NCI-H2196 (cell line): ENCODE results near the gene SCN1B.

Experiments
- DNase-seq: peaks from one replicate; lab custom pipeline; 2025; ENCODE audit not compliant: unreplicated experiment; lab: John Stamatoyannopoulos, UW

Gene SCN1B

DNA sequence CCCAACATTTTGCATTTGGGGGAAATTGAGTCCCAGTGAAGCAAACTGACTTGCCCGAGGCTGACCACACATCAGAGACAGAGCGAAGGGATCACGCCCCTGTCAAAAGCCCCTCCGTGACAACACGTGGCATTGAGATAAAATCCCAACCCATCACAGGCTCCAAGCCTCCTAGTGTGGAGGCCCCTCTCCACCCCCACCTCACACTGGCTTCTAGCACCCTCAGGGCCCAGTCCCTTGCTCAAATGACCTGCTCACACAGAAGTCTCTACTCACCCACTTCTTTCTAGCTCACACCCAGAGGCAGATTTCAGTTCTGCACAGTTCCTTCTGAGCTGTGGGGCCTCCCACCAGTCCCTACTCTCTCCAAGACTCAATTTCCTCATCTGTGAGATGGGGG, 21.5 kb downstream of the SCN1B start:
- no peak for DNase-seq

DNA sequence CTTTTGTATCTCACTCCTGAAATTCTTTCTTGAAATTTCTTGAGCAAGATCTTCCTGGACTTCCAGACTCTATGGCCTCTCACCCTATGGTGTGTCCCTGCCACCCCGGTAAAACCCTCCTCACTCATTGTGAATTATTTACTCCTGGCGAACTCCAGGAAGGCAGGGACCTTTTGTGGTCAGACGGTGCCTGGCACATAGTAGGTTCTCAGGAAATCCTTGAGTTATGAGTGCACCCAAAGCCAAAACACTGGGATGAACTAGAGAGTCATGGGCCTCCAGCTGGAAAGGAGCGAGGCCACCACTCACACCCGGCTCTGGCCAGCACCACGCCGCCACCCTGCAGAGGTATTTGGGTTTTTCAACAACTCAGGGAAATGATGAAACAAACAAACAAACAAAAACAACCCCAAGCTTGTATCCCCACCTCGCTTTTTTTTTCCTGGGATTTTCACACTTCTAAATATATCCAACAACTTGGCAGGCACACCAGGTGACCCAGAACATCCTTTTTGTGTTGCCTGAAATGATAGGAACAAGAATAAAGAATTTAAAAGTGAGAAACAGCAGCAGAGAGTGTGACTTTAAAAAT, 22.4 kb downstream of the SCN1B start:
- DNase-seq = no peak

DNA sequence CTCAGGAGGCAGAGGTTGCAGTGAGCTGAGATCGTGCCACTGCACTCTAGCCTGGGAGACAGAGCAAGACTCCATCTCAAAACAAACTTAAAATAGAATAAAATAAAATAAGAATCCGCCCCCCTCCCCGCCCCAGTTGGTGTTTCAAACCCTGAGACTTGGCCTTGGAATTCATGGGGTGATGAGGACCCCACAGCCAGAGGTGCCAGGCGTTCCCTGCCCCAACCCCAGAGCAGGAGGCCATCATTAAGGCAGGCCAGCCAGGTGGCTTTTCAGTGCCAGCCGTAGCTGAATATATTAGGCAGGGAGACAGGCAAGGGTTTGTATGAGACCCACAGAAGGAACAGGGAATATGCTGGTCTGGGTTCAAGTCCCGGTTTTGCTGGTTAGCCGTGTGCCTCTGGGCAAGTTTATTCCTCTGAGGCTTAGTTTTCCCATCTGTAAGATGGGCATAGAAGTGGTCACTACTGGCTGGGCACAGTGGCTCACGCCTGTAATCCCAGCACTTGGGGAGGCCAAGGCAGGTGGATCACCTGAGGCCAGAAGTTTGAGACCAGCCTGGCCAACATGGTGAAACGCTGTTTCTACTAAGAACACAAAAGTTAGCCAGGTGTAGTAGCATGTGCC, 23.5 kb downstream of the SCN1B start:
- no peak for DNase-seq

DNA sequence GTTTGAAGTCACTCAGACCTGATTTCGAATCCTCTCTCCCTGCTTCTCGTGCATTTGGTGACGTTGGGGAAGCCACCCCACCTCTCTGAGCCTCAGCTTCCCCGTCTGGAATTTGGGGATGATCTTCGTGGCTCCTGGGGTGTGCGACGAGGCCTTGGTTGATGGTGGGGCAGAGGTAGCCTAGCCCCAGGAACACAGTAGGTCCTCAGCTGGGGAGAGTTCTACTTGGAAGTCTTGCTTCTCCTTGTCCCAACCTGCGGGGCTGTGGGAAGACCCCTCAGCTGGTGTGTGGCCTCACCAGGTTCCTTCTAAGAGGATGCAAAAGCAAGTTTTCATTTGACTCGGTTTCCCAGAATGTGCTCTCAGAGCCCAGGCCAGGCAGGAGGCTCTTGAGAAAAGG, 24.4 kb downstream of the SCN1B start:
- DNase-seq = no peak

DNA sequence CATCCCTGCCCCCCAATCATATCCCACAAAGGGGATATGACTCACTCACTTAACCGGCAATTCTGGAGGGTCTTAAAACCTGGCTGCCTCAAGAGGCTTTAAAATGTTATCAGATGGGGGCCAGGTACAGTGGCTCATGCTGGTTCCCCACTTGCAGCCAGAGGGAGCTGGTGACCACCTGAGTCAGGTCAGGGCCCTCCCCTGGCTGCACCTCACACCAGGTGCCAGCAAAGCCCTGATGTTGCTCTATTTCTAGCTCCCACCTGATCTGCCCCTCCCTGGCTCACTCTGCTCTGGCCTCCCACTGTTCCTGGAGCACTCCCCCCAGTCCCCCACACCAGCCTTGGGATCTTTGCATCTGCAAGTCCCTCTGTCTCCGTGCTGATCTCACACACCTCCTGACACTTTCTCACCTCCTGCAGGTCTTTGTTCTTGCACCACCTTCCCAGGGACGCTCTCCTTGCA, 25.5 kb downstream of the SCN1B start:
- peak; percentile 38 for DNase-seq

DNA sequence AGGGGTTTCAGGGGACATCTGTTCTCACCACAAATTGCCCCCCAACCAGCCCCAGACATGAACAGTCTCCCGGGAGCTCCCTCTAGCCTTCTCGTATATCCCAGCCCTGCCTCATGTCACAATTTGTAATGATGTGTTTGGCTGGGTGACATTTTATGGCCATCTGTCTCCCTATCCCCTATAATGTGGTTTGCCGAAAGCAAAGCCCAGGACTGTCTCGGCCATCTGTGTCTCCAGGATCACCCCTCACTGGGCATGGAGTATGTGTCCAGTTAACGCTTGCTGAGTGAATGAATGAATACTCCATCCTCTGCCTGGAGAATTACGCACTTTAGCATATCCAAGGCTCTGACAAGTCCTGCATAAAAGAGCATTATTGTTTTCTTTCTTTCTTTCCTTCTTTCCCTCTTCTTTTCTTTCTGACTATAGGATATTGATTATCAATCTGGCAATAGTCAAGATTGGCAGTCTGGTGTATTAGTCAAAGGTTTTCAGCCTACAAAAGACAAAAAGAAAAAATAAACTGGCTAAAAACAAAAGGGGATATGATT, 26.3 kb downstream of the SCN1B start:
- DNase-seq = no peak

DNA sequence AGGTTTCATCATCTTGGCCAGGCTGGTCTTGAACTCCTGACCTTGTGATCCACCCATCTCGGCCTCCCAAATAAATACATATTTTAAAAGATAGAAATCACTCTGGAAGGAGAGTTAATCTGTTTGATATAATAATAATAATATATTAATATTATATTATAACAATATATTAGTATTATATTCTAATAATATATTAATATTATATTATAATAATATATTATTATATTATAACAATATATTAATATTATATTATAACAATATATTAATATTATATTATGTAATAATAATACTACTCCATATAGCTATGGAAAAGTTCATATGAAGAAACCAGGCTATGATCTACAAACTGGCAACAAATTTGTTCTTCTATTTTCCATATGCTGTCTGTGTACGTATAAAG, 28.1 kb downstream of the SCN1B start:
- DNase-seq = no peak

DNA sequence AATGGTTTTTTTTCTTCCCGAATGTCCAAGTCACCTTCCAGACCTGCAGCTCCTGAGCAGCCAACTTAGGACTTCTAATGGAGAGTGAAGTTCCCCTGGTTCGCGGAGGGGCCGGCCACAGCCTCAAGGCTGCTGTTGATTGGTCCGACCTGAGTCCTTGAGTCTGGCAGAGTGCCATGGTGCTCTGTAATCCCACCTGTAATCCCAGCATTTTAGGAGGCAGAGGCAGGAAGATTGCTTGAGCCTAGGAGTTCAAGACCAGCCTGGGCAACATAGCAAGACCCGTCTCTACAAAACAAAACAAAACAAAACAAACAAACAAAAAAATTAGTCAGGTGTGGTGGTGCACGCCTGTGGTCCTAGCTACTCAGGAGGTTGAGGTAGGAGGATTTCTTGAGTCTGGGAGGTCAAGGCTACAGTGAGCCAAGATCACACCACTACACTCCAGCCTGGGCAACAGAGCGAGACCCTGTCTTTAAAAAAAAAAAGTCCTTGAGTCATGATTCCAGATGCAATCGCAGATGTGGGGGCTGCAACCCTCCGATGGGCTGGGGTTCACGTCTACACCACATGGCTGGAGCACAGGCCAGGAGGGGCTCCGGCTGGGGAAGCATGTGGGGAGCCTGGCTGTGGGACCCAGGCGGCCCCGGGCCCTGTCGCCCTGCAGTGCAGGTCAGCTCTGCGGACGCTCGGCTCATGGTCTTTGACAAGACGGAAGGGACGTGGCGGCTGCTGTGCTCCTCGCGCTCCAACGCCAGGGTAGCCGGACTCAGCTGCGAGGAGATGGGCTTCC, 28.9 kb downstream of the SCN1B start:
- no peak for DNase-seq

DNA sequence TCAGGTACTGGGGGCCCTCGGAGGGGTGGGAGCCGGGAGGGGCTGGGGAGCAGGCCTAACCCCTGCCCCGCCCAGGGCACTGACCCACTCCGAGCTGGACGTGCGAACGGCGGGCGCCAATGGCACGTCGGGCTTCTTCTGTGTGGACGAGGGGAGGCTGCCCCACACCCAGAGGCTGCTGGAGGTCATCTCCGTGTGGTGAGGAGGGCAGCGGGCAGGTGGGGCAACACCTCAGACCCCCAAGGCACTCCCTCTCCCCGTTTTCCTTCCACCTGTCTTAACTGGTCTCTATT, 29.5 kb downstream of the SCN1B start:
- DNase-seq = no peak

DNA sequence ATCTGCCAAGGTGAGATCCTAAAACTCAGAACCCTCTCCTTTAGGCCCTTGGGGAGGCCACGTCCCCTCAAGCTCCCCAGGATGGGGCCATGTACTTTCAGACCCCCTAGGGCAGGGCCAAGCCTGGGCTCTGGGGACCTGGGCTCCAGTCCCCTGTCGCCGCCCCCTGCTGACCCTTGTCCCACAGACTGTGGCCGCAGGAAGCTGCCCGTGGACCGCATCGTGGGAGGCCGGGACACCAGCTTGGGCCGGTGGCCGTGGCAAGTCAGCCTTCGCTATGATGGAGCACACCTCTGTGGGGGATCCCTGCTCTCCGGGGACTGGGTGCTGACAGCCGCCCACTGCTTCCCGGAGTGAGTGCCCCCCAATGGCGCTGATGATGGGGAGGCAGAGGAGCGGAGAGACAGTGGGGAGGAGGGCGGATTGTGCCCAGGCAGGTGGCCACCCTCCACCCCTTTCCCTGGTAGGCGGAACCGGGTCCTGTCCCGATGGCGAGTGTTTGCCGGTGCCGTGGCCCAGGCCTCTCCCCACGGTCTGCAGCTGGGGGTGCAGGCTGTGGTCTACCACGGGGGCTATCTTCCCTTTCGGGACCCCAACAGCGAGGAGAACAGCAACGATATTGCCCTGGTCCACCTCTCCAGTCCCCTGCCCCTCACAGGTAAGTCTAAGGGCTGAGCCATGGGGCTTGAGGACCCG, 30.0 kb downstream of the SCN1B start:
- DNase-seq = no peak

DNA sequence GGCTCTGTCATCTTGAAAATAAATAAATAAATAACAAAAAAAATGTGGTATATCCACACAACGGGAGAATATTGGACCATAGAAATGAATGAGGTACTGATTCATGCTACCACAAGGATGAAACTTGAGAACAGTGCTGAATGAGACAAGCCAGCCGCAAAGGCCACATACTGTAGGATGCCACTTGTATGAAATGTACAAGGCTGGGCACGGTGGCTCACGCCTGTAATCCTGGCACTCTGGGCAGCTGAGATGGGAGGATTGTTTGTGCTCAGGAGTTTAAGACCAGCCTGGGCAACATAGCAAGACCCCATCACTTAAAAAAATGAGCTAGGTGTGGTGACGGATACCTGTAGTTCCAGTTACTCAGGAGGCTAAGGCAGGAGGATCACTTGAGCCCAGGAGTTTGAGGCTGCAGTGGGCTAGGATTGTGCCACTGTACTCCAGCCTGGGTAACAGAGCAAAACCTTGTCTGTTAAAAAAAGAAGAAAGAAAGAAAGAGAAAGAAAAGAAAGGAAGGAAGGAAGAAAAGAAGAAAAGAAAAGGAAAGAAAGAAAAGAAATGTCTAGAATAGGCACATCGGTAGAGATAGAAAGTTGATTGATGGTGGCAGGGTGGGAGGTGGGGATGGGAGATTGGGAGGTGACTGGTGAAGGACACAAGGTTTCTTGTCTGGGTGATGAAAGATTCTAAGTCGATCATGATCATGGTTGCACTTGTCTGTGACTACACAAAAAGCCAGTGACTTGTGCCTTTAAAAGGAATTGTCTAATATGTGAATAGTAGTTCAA, 31.5 kb downstream of the SCN1B start:
- DNase-seq = no peak

DNA sequence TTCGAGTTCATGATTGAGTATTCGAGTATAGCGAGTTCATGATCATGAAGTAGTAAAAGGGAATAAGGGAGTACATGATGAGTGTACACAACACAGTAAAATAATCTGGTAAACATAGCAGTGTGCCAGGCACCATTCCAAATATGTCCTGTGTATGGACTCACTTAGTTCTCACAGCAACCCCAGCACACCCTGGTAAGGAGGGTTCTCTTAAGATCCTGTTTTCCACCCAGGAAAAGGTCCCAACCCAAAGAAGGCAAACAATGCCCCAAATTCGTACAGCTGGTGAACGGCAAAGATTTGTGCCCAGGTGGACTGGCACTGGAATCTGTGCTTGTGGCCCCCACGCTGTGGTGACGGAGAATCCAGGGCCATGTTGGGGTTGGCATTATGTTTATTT, 32.7 kb downstream of the SCN1B start:
- no peak for DNase-seq

DNA sequence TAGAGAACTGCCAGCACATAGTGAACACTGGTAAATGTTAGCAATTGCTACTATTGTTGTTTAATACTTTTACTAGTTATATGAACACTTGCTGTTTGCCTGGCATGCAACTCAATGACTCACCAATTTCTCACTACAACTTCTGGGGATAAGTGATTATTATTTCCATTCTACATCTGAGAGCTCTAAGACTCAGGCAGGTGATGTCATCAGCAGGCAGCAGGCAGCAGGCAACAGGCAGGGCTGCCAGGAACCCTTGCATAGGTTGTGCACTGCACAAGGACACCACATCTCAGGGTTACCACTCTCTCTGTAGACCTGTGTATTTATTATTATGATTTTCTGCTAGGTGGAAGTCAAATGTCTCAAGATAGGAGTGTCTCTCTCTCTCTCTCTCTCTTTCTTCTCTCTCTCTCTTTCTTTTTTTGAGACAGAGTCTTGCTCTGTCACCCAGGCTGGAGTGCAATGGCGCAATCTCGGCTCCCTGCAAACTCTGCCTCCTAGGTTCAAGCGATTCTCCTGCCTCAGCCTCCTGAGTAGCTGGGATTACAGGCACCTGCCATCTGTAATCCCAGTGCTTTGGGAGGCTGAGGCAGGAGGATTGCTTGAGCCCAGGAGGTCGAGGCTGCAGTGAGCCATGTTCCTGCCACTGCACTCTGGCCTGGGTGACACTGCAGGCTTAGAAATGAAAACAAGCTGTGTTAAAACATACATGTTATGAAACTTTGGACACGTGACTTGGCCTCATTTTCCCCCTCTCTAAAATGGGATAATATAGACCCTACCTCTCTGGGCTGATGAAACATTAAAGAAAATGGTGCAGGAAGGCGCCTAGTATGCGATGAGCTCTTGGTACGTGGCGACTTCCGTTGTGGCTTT, 33.9 kb downstream of the SCN1B start:
- no peak for DNase-seq

DNA sequence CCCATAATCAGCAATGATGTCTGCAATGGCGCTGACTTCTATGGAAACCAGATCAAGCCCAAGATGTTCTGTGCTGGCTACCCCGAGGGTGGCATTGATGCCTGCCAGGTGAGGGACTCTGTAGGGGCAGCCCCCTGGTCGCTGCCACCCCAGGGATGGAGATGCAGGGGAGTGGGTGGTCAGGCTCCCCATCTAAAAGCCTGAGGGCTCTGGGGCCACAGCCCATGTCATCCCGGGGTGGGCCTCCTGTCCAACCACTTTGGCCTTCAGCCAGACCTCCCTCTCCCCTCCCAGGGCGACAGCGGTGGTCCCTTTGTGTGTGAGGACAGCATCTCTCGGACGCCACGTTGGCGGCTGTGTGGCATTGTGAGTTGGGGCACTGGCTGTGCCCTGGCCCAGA, 35.3 kb downstream of the SCN1B start:
- DNase-seq = no peak

DNA sequence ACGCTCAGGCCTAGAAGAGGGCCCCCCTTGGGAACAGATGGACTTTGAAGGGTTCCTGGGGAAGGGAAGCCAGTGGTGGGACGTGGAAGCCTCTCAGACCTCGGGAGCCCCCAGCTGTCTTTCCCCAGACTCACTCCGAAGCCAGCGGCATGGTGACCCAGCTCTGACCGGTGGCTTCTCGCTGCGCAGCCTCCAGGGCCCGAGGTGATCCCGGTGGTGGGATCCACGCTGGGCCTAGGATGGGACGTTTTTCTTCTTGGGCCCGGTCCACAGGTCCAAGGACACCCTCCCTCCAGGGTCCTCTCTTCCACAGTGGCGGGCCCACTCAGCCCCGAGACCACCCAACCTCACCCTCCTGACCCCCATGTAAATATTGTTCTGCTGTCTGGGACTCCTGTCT, 35.9 kb downstream of the SCN1B start:
- DNase-seq = no peak

DNA sequence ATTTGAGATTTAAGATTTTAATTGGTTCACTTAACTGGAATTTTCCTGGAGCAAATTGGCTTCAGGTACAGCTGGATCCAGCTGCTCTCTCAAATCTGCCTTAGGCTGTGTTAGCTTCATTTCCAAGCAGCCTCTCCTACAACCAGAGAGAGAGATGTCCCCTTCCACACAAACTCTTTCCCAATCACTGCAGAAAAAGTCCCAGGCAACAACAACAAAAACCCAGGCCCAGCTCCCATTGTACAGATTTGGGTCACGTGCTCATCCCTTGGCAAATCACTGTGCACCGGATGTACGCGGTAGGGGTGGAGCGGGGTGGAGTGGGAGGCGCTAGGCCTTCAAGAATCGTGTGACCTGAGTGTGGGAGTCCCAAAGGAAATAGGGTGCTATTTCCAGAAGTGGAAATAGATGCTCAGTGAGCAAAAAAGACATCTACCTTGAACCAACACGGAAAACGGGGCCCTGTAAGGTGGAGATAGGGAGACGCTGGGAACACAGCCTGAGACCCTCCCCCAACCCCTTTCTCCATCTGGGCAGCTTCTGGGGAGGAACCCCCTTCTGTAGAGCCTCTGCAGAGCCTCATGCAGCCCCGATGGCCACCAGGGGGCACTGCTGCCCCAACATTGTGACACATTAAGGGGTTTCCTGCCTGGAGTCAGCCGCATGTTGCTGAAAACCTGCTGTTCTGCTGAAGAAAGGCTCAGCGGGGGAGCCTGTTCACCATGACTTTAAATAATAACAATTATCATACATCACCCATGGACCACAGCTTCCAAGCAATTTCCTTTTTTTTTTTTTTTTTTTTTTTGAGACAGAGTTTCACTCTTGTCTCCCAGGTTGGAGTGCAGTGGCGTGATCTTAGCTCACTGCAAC, 36.7 kb downstream of the SCN1B start:
- DNase-seq = peak; percentile 85

DNA sequence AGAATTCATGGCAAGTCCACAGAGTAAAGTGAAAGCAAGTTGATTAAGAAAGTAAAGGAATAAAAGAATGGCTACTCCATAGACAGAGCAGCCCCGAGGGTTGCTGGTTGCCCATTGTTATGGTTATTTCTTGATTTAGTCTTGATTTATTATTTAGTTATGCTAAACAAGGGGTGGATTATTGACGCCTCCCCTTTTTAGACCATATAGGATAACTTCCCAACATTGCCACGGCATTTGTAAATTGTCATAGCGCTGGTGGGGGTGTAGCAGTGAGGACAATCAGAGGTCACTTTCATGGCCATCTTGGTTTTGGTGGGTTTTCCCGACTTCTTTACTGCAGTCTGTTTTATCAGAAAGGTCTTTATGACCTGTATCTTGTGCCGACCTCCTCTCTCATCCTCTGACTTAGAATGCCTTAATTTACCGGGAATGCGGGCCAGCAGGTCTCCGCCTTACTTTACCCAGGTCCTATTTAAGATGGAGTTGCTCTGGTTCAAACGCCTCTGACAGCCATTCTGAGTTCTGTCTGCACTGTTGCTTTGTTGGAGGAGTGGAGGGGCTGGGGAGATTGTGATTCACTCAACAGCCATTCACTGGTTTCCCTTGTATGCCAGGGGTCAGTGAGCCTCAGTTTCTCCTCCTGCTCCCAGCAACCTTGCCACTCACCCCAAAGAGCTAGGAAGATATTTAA, 38.8 kb downstream of the SCN1B start:
- no peak for DNase-seq

DNA sequence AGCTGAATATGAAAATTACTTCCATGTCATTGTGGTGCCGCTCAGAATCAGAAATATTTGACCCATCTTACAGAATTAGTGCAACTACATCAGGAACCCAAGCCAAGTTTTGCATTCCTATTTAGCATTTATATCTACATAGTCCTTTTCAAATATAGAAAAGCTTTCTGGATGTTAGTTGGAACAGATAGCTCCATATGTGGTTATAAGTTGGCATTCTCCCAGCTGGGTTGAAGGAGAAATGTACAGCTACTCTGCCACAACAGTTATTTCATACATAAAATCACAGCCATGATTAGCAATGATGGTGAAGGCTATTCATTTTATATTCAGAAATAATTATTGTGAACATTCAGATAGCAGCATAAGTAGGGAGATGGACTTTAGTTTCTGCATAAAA, 39.4 kb downstream of the SCN1B start:
- no peak for DNase-seq
